ENCODE data around the gene KCNK6.

Gene KCNK6

DNA sequence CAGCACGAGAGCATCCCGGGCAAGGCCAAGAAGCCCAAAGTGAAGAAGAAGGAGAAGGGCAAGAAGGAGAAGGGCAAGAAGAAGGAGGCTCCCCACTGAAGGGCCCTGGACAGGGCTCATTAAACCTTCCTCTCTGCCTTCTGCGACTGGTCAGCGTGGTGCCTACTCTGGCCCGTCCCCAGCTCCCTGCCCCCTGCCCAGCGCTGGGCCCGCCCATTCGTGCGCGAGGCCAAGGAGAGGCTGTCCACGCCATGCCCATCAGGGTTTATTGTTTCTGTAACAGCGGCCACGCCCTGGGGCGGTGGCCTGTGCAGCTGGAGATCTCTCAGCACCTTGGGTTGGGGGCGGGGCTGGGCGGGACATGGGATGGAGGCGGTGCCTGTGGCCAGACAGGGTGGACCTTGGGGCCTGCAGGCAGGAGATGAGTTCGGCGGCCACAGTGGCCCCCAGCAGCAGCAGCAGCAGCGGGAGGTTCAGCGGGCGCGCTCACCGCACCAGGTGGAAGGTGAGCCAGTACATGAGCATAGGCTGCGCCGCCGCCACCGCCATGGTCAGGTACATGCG lies 14.7 kb upstream of the KCNK6 start:
- Histone ChIP-seq H3K9me2 (replicated peaks; ENCODE audit: insufficient read depth, low read length) (no peaks in the 10 kb centered on the region), H3K27ac (ENCODE audit: low read length) (no peak overlapping the region), H3K4me1 (ENCODE audit: low read length) (no peaks in the 10 kb centered on the region), H3K36me3 (replicated peaks; ENCODE audit: insufficient read depth, low read length) (no peaks in the 10 kb centered on the region), H3K9ac (ENCODE audit: low read length) (no peak overlapping the region), H3K4me3 (ENCODE audit: low read length) (no peak overlapping the region), H3K79me2 (ENCODE audit: low read length) (no peaks in the 10 kb centered on the region), H3K4me2 (ENCODE audit: low read depth, low read length) (no peak overlapping the region), H4K20me1 (ENCODE audit: insufficient read depth, low read length) (no peaks in the 10 kb centered on the region), H2AFZ (ENCODE audit: low read length) (no peak overlapping the region), H3F3A (ENCODE audit: insufficient read depth, low read length) (no peaks in the 10 kb centered on the region), H3K27me3 (replicated peaks; ENCODE audit: insufficient read depth, low read length) (no peaks in the 10 kb centered on the region), H3K9me3 (replicated peaks; ENCODE audit: insufficient read depth, low read length) (no peaks in the 10 kb centered on the region)
- DNase-seq = no peak
- no peak for TF ChIP-seq CTCF (IDR thresholded peaks at IDR 0.05; ENCODE audit: low read length)
- no peak for TF ChIP-seq EZH2phosphoT487 (IDR thresholded peaks at IDR 0.05; ENCODE audit: low read length)
- TF ChIP-seq EZH2 (optimal IDR thresholded peaks at IDR 0.05; ENCODE audit: low read depth, low read length) = no peak

DNA sequence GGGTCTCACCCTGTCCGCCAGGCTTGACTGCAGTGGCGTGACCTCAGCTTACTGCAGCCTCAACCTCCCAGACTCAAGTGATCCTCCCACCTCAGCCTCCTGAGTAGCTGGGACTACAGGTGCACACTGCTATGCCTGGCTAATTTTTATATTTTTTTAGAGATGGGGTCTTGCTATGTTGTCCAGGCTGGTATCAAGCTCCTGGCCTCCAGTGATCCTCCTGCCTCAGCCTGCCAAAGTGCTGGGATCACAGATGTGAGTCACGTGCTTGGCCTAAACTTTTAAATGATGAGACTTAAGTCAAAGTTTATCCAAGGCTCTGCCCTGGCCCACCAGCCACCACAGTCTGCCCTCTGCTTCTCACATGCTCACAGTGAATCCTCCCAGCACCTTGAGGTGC lies 13.4 kb upstream of the KCNK6 start:
- Histone ChIP-seq H3K27ac (ENCODE audit: low read length) (no peak overlapping the region), H2AFZ (ENCODE audit: low read length) (no peak overlapping the region), H3K9ac (ENCODE audit: low read length) (no peak overlapping the region), H3K4me1 (ENCODE audit: low read length) (no peaks in the 10 kb centered on the region), H3K4me3 (ENCODE audit: low read length) (no peak overlapping the region), H3K36me3 (replicated peaks; ENCODE audit: insufficient read depth, low read length) (no peaks in the 10 kb centered on the region), H3K9me2 (replicated peaks; ENCODE audit: insufficient read depth, low read length) (no peaks in the 10 kb centered on the region), H4K20me1 (ENCODE audit: insufficient read depth, low read length) (no peaks in the 10 kb centered on the region), H3K79me2 (ENCODE audit: low read length) (peaks cover 7% of the 10 kb centered on the region; the same call in 1 of the 2 replicates), H3K27me3 (replicated peaks; ENCODE audit: insufficient read depth, low read length) (no peaks in the 10 kb centered on the region), H3K9me3 (replicated peaks; ENCODE audit: insufficient read depth, low read length) (no peaks in the 10 kb centered on the region), H3F3A (ENCODE audit: insufficient read depth, low read length) (no peaks in the 10 kb centered on the region), H3K4me2 (ENCODE audit: low read depth, low read length) (no peak overlapping the region)
- TF ChIP-seq EZH2phosphoT487 (IDR thresholded peaks at IDR 0.05; ENCODE audit: low read length) = no peak
- TF ChIP-seq CTCF (IDR thresholded peaks at IDR 0.05; ENCODE audit: low read length) = no peak
- no peak for TF ChIP-seq EZH2 (optimal IDR thresholded peaks at IDR 0.05; ENCODE audit: low read depth, low read length)
- DNase-seq = no peak

GRCh38 chr19:38307076-38307475 lies 12.6 kb upstream of the KCNK6 start:
- H3F3A ChIP-seq (ENCODE audit: insufficient read depth, low read length) = no peaks in the 10 kb centered on the region

More at GRCh38 chr19:38307076-38307475, 12.6 kb upstream of the KCNK6 start:
- H3K4me2 ChIP-seq (ENCODE audit: low read depth, low read length) = no peak overlapping the region
- no peaks in the 10 kb centered on the region for H3K27me3 ChIP-seq (replicated peaks; ENCODE audit: insufficient read depth, low read length)
- H3K79me2 ChIP-seq (ENCODE audit: low read length) = peaks cover 7% of the 10 kb centered on the region; the same call in 1 of the 2 replicates
- no peaks in the 10 kb centered on the region for H3K9me3 ChIP-seq (replicated peaks; ENCODE audit: insufficient read depth, low read length)
- no peak overlapping the region for H3K4me3 ChIP-seq (ENCODE audit: low read length)
- H3K4me1 ChIP-seq (ENCODE audit: low read length) = no peaks in the 10 kb centered on the region
- no peak for DNase-seq
- no peak overlapping the region for H3K27ac ChIP-seq (ENCODE audit: low read length)
- H4K20me1 ChIP-seq (ENCODE audit: insufficient read depth, low read length) = no peaks in the 10 kb centered on the region
- H3K9me2 ChIP-seq (replicated peaks; ENCODE audit: insufficient read depth, low read length) = no peaks in the 10 kb centered on the region
- no peak overlapping the region for H3K9ac ChIP-seq (ENCODE audit: low read length)
- no peaks in the 10 kb centered on the region for H3K36me3 ChIP-seq (replicated peaks; ENCODE audit: insufficient read depth, low read length)
- TF ChIP-seq EZH2 (optimal IDR thresholded peaks at IDR 0.05; ENCODE audit: low read depth, low read length) (no peak), EZH2phosphoT487 (IDR thresholded peaks at IDR 0.05; ENCODE audit: low read length) (no peak), CTCF (IDR thresholded peaks at IDR 0.05; ENCODE audit: low read length) (no peak)
- H2AFZ ChIP-seq (ENCODE audit: low read length) = no peak overlapping the region

Data from MM.1S (cell line).